C1 segment of cervical spinal cord (tissue), 14 donors: Measurements from ENCODE around the gene SLAIN1.
A peak's percentile ranks its signal among the peaks of the same experiment; 100 is the strongest.

ENCODE experiments used
- DNase-seq, 14 donors: peaks; one replicate each; lab custom pipeline; 2025; lab: John Stamatoyannopoulos, UW

SLAIN1 gene

DNA sequence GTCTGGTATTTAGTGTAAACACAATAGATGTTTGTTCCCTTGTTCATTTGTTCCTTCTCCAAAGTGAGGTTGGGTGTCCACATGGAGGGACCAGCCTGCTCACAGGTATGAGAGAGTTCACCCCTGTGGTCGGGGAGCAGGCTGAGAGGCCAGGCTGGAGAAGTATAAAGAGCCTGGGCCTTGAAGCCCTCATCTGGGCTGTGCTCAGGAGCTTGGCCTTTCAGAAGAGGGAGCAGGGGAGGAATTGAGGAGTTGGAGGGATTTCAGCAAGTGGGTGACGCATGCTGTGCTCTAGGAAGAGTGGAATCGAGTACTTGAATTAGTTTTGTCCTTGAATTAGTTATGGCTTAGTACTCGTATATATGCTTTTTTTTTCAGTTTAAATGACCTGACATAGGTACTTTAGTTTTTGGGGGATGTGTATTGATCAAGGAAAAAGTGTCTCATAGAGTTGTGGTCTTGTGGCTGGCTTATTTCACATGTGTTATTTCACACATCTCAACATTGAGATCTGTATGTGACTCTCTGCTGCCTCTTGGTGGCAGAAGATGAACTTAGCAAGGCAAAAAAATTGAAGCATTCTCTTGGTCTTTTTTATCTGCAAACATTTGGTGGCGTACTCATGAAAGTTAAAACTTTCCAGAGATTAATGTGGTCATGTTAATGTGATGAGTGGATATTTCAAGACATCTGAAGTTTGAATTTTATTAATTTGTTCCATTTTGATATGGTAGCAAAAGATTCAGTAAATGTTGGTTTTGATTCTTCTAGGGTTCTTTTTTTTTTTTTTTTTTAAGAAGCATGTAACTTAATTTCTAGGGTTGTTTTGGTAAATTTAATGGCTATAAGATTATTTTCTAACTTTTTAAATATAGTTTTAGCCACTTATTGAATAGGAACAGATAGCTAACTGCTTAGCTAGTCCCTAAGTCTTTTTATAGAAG lies 54.3 kb downstream of the SLAIN1 start:
- DNase-seq: peak in 3 of 14 donors; percentile 25 to 46 (median 37)

GRCh38 chr13:77752512-77753069 lies 55.1 kb downstream of the SLAIN1 start:
- DNase-seq: peak in 1 of 14 donors; percentile 10

DNA sequence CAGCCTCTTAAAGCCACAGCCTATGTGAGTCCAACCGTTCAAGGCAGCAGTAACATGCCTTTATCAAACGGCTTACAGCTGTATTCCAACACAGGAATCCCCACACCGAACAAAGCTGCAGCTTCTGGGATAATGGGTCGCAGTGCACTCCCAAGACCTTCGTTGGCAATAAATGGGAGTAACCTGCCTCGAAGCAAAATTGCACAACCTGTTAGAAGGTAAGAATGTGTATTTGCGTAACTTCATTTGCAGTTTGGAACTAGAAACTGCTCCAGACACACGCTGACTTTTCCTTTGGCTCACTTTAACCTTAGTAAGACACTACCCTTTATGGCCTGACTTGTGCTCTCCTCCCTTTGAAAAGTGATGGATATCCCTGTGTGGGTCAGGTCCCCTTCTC lies 63.4 kb downstream of the SLAIN1 start:
- no peak for DNase-seq

DNA sequence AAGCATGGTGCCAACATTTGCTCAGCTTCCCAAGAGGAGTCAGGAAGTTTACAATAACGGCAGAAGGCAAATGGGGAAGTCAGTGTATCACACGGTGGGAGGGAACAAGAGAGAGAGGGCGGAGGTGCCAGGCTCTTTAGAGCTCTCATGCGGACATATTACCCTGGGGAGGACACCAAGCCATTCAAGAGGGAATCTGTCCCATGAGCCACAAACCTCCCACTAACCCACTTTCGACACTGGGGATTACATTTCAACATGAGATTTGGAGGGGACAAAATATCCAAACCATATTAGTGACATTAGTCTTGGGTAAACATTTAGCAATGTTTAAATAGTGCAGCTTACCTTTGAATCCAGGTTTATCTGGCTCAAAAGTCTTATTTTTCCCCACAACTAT lies 69.9 kb downstream of the SLAIN1 start:
- DNase-seq: no peak

DNA sequence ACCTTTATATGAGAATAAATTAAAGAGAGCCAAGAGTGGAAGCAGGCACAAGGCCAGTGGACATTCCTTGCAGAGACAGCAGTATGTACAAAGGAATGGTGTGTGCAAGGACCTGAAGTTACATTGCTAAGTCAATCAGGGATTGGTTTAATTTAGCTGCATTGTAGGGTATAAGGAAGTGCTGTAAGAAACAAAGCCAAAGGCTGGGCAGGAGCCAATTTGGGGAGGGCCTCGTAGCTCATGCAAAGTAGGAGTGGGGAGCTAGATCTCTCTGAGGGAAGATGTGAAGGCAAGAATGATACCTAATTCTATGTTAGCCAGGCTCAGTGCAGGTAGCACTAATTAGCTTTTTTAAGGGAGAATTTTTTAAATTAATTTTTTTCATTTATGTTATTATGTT lies 76.7 kb downstream of the SLAIN1 start:
- DNase-seq: no peak

DNA sequence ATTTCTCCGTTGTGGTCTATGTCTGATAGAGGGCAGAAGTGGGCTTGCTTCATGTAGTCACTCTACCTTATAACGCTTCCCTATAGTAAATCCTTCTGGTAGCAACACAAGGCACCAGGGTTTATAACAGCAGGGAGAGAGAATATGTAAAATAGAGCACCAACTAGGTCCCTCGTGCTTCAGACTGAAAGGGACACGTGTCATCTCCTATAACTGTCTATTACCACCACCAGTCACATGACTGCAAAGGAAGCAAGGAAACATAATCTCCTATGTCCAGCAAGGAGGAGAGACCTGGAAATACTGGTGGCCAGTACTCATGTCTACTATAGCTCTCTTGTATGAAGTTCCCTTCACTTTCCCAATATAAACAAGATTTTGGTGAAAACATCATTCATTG lies 79.2 kb downstream of the SLAIN1 start:
- DNase-seq: no peak

GRCh38 chr13:77779552-77780272 lies 82.2 kb downstream of the SLAIN1 start:
- peak in 1 of 14 donors; percentile 13 for DNase-seq

- DNase-seq: peak in 1 of 14 donors; percentile 62
These were observed 84.3 kb downstream of the SLAIN1 start for GRCh38 chr13:77781808-77782207.

- DNase-seq: no peak
These were observed 87.0 kb downstream of the SLAIN1 start for GRCh38 chr13:77784515-77784914.

- DNase-seq: no peak
These were observed 89.3 kb downstream of the SLAIN1 start for GRCh38 chr13:77786695-77787287.

DNA sequence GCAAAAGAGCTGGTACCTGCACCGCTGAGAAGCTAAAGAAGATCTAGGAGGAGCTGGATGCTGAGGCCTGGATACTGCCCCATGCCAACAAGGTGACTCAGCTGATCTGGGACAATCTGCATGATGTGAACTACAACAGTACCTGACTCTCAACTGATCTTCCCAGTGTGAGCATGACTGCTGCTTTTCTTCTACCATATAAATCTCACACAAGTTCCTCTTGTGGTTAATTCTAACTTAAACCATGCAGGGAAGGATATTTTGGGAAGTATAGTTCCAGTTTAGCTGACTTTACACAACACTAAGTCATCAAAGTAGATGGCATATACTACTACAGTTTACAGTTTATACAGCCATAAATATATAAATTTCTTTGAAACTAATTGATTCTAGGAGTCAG lies 91.9 kb downstream of the SLAIN1 start:
- DNase-seq: no peak

GRCh38 chr13:77800219-77800618 lies 102.7 kb downstream of the SLAIN1 start:
- DNase-seq: no peak

DNA sequence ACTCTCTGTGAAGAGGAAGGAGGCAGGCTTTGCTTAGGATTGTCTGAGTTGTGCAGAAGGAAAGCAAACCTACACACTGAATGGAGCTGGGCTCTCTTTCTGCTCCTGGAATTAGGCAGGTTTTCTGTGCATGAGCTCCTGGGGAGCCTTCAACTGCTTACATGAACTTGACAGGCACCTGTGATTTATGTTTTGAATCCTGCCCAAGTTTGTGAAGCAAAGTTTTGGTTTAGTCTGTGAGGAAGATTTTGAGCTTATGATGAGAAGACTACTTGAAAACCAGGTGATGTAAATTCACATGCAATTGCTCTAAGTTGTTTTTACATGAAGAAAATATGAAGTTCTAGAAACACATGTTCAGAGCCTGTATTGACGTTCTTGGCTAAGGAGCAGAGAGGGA lies 109.0 kb downstream of the SLAIN1 start:
- DNase-seq: no peak

- DNase-seq: no peak
These were observed 110.1 kb downstream of the SLAIN1 start for GRCh38 chr13:77807431-77808135.

DNA sequence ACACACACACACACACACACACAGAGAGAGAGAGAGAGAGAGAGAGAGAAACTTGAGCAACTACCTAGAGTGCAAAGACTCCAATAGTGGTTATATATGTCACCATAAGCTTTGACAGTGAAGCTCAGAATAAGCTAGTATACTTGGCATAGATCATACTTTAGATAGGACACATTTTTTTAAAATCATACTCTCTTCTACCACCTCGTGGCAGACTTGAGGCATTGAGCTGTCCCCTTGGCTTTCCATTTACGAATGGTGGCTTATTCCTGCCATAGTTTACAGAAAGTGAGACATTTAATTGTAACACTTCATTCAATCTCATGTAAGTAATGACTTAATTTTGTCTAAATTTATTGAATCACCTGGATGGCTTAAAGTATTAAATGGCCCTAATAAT lies 112.9 kb downstream of the SLAIN1 start:
- DNase-seq: no peak

DNA sequence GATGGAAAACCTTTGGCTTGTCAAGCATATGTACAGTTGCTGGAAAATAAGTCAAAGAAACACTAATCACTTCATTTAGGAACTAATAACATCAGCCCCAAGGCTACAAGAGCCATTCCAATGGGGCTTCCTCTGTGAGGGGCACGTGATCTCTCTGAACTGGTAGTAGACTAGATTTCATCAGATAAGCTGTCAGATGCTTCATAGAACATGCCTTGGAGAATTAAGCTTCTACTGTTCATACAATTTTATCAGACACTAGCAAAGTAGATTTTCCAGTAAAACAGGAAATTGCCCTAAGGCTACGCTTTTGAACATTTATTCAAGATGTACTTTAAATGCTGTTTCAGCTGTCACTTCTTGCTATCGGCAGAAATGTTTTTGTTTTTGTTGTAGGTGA lies 113.4 kb downstream of the SLAIN1 start:
- no peak for DNase-seq

DNA sequence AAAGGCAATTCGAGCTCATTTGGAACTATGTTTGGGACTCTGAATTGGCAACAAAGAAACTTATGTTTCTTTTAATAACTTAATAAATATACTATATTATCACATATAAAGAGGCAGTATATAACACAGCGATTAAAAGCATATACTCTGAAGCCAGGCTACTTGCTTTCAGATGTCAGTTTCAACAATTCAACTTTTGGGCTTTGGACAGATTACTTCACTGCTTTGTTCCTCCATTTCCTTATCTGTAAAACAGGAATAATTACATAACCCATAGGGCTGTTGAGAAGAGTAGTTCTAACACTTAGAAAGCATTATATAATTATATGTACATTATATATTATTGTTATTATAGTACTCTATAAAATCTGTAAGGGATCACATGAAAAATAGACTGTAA lies 113.9 kb downstream of the SLAIN1 start:
- no peak for DNase-seq

GRCh38 chr13:77811981-77812380 lies 114.5 kb downstream of the SLAIN1 start:
- DNase-seq: no peak
